Cardiac muscle cell (in vitro differentiated cells and primary cell): ENCODE data around the gene FAM124A. TPM values are rescaled to one million over a fixed set of nuclear protein-coding genes. Genes with fewer than 3 reads are reported as not detected.

Experiments used
- DNase-seq, 2 donors: peaks; one replicate each; pipeline versions ENCODE4 v3.0.0 to v3.0.0-alpha.2; 2010 to 2017; ENCODE audit warnings: low read depth in 1 of 2, low spot score in 1 of 2
- H3K27ac ChIP-seq: fragments of 200-600 bp; sonication (generic); 2 replicates; pipeline ENCODE4 v1.5.1; 2016
- H3K27me3 ChIP-seq: fragments of 200-600 bp; sonication (generic); 2 replicates; pipeline ENCODE4 v1.6.0; 2016; ENCODE audit warnings: control low read depth
- H3K36me3 ChIP-seq: fragments of 200-600 bp; sonication (generic); 2 replicates; pipeline ENCODE4 v1.5.1; 2016; ENCODE audit warnings: control low read depth
- H3K4me1 ChIP-seq: fragments of 200-600 bp; sonication (generic); 2 replicates; pipeline ENCODE4 v1.8.1; 2017; ENCODE audit warnings: low read depth, mild to moderate bottlenecking, mixed run types
- H3K4me3 ChIP-seq: fragments of 200-600 bp; sonication (generic); 2 replicates; pipeline ENCODE4 v1.5.1; 2016; ENCODE audit warnings: mild to moderate bottlenecking
- H3K9me3 ChIP-seq: fragments of 200-600 bp; sonication (generic); 2 replicates; pipeline ENCODE4 v1.5.1; 2017; ENCODE audit warnings: low read depth, mild to moderate bottlenecking, control low read depth
- CTCF ChIP-seq: IDR thresholded peaks from 2 replicates; pipeline ENCODE4 v1.5.1; 2012; ENCODE audit warnings: low read depth, mild to moderate bottlenecking, low read length
- polyA plus RNA-seq: library from polyadenylated mRNA; unstranded; fragments of >200 nt; fragmentation: Nextera tagmentation; extraction: Ambion mirVana; gene quantifications from 2 replicates; pipeline ENCODE4 v1.2.1, GENCODE V29; 2016
- total RNA-seq: library from RNA; depleted of rRNA; stranded (reverse); fragments of >200 nt; gene quantifications from 2 replicates; pipeline ENCODE4 v1.2.3, GENCODE V29; 2016

Gene FAM124A
- total and polyA plus RNA-seq, 2 experiments from 2014 or later: 0.16 to 0.18 TPM

DNA sequence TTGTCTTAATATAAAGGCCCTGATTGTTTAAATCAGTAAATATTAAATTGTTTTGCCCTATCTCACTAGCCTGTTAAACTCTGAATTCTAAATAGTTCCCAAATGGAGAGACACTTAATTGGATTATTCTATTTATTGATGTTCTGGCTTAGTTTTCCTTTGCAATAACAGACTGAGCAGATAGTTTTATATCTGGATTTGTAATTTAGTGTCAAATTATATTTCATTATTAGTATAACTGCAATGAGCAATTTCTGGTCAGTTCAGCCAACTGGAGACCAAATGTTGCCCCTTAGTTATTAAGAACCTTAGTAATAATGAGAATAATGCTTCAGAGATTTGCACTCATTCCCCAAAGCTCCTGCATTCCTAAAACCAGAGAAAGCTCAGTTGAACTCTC is 10.1 kb downstream of the FAM124A start:
- Histone ChIP-seq H3K27ac (no peak overlapping the region), H3K4me1 (no peaks in the 10 kb centered on the region), H3K36me3 (no peaks in the 10 kb centered on the region), H3K27me3 (no peaks in the 10 kb centered on the region), H3K4me3 (no peak overlapping the region), H3K9me3 (no peaks in the 10 kb centered on the region)
- no peak for TF ChIP-seq CTCF
- DNase-seq: no peak

DNA sequence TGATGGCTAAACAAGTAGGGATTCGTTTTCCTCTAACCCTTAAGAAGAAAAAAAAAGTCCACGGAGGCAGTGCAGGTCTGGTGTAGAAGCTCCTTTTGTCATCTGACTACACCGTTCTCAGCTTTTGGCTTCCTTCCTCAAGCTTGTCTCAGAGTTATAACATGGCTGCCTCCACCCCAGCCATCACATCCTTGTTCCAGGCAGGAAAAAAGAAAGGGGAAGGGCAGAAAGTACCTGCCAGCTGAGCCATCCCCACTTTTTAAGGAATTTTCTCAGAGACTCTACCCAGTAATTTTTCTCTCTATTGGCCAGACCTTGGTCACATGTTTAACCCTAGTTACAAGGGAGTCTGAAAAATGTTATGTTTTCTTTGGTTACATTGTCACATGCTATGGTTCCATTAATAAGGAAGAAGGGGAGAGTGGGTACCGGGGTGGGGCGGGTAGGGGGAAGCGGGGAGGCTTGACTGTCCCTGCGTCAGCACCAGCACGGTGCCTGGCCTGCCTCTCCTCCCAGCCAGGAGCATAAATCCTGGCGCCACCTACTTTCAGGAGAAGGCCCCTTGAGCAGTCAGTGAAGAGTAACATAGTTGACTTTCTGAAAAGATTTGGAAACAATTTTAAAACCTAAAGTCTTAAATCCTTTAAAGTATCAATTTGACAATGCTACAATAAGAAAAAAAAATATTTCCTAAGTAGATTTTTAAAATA is 11.1 kb downstream of the FAM124A start:
- H3K27ac ChIP-seq: no peak overlapping the region
- no peak overlapping the region for H3K4me3 ChIP-seq
- no peaks in the 10 kb centered on the region for H3K27me3 ChIP-seq
- H3K4me1 ChIP-seq: no peaks in the 10 kb centered on the region
- no peaks in the 10 kb centered on the region for H3K9me3 ChIP-seq
- no peak for TF ChIP-seq CTCF
- no peaks in the 10 kb centered on the region for H3K36me3 ChIP-seq
- DNase-seq: no peak

GRCh38 chr13:51234676-51235075 is 12.5 kb downstream of the FAM124A start:
- Histone ChIP-seq H3K27me3 (no peaks in the 10 kb centered on the region), H3K36me3 (no peaks in the 10 kb centered on the region), H3K27ac (no peak overlapping the region), H3K9me3 (no peaks in the 10 kb centered on the region), H3K4me1 (no peaks in the 10 kb centered on the region), H3K4me3 (no peak overlapping the region)
- no peak for TF ChIP-seq CTCF
- no peak for DNase-seq

DNA sequence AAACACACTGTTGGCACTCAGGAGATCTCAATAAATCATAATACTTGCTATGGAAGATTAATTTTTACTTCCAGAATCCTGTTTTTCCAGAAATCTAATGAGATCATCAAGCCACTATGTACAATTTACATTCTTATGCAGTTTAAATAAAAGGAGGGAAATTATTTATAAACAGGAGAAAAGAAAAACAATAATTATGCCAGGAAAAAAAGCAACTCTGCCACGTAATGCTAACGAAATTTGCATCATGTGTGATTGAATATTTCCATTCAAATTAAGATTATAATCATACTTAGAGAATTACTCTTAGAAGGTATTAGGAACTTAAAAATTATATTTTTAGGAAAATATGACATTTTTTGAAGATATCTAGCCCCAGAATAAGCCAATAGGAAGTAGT is 13.0 kb downstream of the FAM124A start:
- Histone ChIP-seq H3K4me3 (no peak overlapping the region), H3K27me3 (no peaks in the 10 kb centered on the region), H3K9me3 (no peaks in the 10 kb centered on the region), H3K4me1 (no peaks in the 10 kb centered on the region), H3K36me3 (no peaks in the 10 kb centered on the region), H3K27ac (no peak overlapping the region)
- no peak for DNase-seq
- no peak for TF ChIP-seq CTCF

GRCh38 chr13:51235756-51236490 is 13.7 kb downstream of the FAM124A start:
- no peaks in the 10 kb centered on the region for H3K27me3 ChIP-seq
- no peak overlapping the region for H3K27ac ChIP-seq
- H3K4me3 ChIP-seq: no peak overlapping the region
- TF ChIP-seq CTCF: no peak
- DNase-seq: peak in 1 of 2 donors; percentile 29
- H3K36me3 ChIP-seq: no peaks in the 10 kb centered on the region
- H3K9me3 ChIP-seq: no peaks in the 10 kb centered on the region
- H3K4me1 ChIP-seq: no peaks in the 10 kb centered on the region
